Caco-2 (cell line): ENCODE data around the gene TMEM132E. TPM values are rescaled to one million over a fixed set of nuclear protein-coding genes. Genes with fewer than 3 reads are reported as not detected.

ENCODE experiments used
- BruUV-seq: library from RNA; stranded (reverse); fragments of 400-500 nt; replicated peaks from 2 replicates; lab custom pipeline; 2021; lab: Mats Ljungman, UMichigan
- CTCF ChIA-PET: fragments of 300-600 bp; sonication (Branson Sonifier 250); formaldehyde crosslinking; loops from one replicate; lab custom pipeline; 2022; ENCODE audit warnings: antibody characterized with exemption; lab: Charles Lee
- POLR2A ChIA-PET: fragments of 300-600 bp; sonication (Branson Sonifier 250); formaldehyde crosslinking; loops from one replicate; lab custom pipeline; 2022; ENCODE audit warnings: antibody characterized with exemption; lab: Charles Lee
- DNase-seq, 2 experiments: peaks; one replicate each; pipeline versions ENCODE4 v3.0.0 to v3.0.0-alpha.2; 2020 to 2022
- H3K27me3 ChIP-seq: replicated peaks from 2 replicates; pipeline ENCODE4 v1.6.0; 2011; ENCODE audit warnings: low read length; ENCODE audit not compliant: control insufficient read depth, insufficient read depth
- H3K36me3 ChIP-seq: 2 replicates; pipeline ENCODE4 v1.5.1; 2011; ENCODE audit warnings: low read length; ENCODE audit not compliant: control insufficient read depth, insufficient read depth
- H3K4me1 ChIP-seq: fragments of 250-450 bp; sonication (Bioruptor Pico); 2 replicates; pipeline ENCODE4 v1.5.1; 2020; ENCODE audit warnings: mild to moderate bottlenecking
- H3K4me3 ChIP-seq: 2 replicates; pipeline ENCODE4 v1.5.1; 2011; ENCODE audit warnings: low read depth, mild to moderate bottlenecking, control low read depth, low read length
- H3K9me3 ChIP-seq: fragments of 250-450 bp; sonication (Bioruptor Pico); 2 replicates; pipeline ENCODE4 v1.5.1; 2020; ENCODE audit warnings: mild to moderate bottlenecking, moderate library complexity
- H3K27ac Mint-ChIP-seq: one replicate; pipeline ENCODE4 v1.8.0; 2022; ENCODE audit warnings: mixed read lengths; ENCODE audit not compliant: unreplicated experiment
- H3K27me3 Mint-ChIP-seq: one replicate; pipeline ENCODE4 v1.8.0; 2022; ENCODE audit warnings: mixed read lengths; ENCODE audit not compliant: insufficient read depth, unreplicated experiment
- H3K36me3 Mint-ChIP-seq: one replicate; pipeline ENCODE4 v1.8.0; 2022; ENCODE audit warnings: mild to moderate bottlenecking, mixed read lengths; ENCODE audit not compliant: insufficient read depth, unreplicated experiment
- H3K4me1 Mint-ChIP-seq: one replicate; pipeline ENCODE4 v1.8.0; 2022; ENCODE audit warnings: low read depth, mixed read lengths; ENCODE audit not compliant: unreplicated experiment
- H3K4me3 Mint-ChIP-seq: one replicate; pipeline ENCODE4 v1.8.0; 2022; ENCODE audit warnings: mild to moderate bottlenecking, moderate library complexity, mixed read lengths; ENCODE audit not compliant: unreplicated experiment
- H3K9me3 Mint-ChIP-seq: one replicate; pipeline ENCODE4 v1.8.0; 2022; ENCODE audit warnings: mixed read lengths; ENCODE audit not compliant: unreplicated experiment
- CTCF ChIP-seq, 2 experiments: fragments of 200-600 bp in 1 of 2; IDR thresholded peaks; 1 replicate in 1 of 2; 2 replicates in 1 of 2; pipeline versions ENCODE4 v1.5.1 to v1.8.0; 2011 to 2022; ENCODE audit warnings: antibody characterized with exemption in 1 of 2, control low read depth in 1 of 2, inconsistent platforms in 1 of 2, low read depth in 1 of 2, low read length in 1 of 2, mild to moderate bottlenecking in 1 of 2, moderate library complexity in 1 of 2; ENCODE audit not compliant: insufficient read depth in 1 of 2, severe bottlenecking in 1 of 2, unreplicated experiment in 1 of 2
- intact Hi-C: fragments of 100-400 bp; cut with micrococcal nuclease; formaldehyde crosslinking; loops from one replicate; pipeline ENCODE4 v1.10.0; 2022; ENCODE audit not compliant: unreplicated experiment
- total RNA-seq: library from RNA; stranded (reverse); gene quantifications from 2 replicates; pipeline ENCODE4 v1.2.3, GENCODE V29; 2022

The TMEM132E gene
- total RNA-seq, 1 experiment from 2014 or later = 0.07 TPM

DNA sequence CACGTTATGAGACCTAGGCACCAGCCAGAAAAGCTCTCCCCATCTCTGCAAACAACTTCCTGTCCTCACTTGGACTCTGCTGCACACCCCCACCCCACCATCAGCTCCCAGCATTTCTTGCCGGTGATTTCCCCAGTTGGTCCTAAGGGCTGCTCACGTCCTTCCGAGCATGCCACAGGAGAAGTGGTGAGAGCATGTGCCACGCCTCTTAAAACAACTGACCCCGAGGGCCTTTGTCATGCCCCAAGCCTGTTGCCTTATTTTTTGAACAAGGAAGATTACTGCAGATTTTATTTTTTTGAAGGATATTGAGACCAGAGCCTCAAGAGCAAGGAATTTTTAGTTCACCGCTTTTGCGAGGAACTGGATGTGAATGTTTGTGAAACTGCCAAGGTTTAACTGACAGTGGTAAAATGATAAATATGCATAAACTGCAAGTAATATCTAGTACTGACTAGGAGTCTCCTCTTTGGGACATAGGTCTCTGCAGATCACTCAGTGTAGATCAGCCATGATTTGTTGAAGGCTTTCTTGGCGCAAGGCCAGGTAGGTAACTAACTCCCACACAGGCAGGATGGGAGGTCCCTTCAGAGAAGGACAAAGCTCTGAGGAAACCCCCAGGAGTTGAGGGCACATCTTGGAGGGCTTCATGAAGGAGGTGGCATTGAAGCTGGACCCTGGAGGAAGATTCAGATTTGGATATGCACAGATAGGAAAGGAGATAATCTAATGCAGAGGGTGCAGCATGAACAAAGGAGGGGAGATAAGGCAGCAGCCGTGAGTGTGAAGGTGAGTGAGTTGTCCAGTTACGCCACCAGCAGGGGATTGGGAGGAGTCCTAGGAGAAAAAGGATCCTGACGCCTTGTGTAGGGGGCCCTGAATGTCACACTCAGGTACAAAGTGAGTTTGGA is 44.7 kb downstream of the TMEM132E start:
- Mint-ChIP-seq H3K4me3 (no peak overlapping the region), H3K27me3 (peaks cover 17% of the 10 kb centered on the region), H3K36me3 (no peaks in the 10 kb centered on the region), H3K9me3 (no peaks in the 10 kb centered on the region), H3K27ac (no peak overlapping the region), H3K4me1 (peaks cover 12% of the 10 kb centered on the region)
- DNase-seq = peak in 1 of 2 experiments; percentile 14
- H3K27me3 ChIP-seq = no peaks in the 10 kb centered on the region
- no peaks in the 10 kb centered on the region for H3K36me3 ChIP-seq
- no peaks in the 10 kb centered on the region for H3K9me3 ChIP-seq
- ChIA-PET POLR2A (no interaction called here), CTCF (no interaction called here)
- peaks cover 5% of the 10 kb centered on the region; the same call in 1 of the 2 replicates for H3K4me1 ChIP-seq
- no TSS peak for BruUV-seq
- intact Hi-C loops = no loop called here
- H3K4me3 ChIP-seq = no peak overlapping the region
- TF ChIP-seq CTCF (IDR thresholded peaks at IDR 0.05; ENCODE audit: insufficient read depth in 1 of 2, low read depth in 1 of 2, low read length in 1 of 2, severe bottlenecking in 1 of 2, unreplicated experiment in 1 of 2) = no peak

DNA sequence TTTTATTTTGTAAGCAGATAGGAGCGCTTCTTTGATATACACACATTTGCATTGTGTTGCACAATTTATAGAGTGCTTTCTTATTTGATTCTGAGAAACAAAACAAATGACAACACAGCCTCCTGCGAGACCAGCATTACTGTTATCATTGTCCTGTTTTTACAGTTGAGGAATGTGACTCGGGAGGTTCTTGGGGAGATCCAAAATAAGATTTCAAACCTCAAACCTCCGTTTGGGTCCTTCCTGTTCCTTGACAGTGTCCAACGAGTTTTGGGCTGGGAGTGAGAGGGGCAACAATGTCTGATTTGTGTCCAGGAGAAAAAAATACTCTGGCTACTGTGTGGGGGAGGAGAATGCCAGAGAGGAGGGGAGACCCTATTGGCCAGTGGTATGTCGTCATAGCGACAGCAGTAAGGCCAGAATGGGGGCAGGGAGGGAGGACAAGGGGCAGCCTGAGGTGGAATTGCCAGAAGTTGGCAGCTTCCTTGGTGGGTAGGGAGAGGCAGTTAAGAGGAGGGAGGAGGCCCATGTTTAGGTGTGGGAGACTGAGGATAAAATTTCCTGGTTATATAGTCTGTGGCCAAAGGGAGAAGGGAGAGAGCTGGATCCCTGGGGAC is 45.5 kb downstream of the TMEM132E start:
- POLR2A ChIA-PET = no interaction called here
- no peak for DNase-seq
- Histone ChIP-seq H3K4me1 (peaks cover 5% of the 10 kb centered on the region; the same call in 1 of the 2 replicates), H3K27me3 (no peaks in the 10 kb centered on the region; the same call in 1 of the 2 replicates), H3K36me3 (no peaks in the 10 kb centered on the region), H3K4me3 (no peak overlapping the region), H3K9me3 (no peaks in the 10 kb centered on the region)
- Mint-ChIP-seq H3K4me3 (no peak overlapping the region), H3K36me3 (no peaks in the 10 kb centered on the region), H3K27me3 (peaks cover 19% of the 10 kb centered on the region), H3K9me3 (no peaks in the 10 kb centered on the region), H3K27ac (no peak overlapping the region), H3K4me1 (peaks cover 12% of the 10 kb centered on the region)
- TF ChIP-seq CTCF (IDR thresholded peaks at IDR 0.05; ENCODE audit: insufficient read depth in 1 of 2, low read depth in 1 of 2, low read length in 1 of 2, severe bottlenecking in 1 of 2, unreplicated experiment in 1 of 2) = no peak
- CTCF ChIA-PET = no interaction called here
- no TSS peak for BruUV-seq
- intact Hi-C loops = no loop called here

GRCh38 chr17:34626121-34626681 is 46.8 kb downstream of the TMEM132E start:
- H3K36me3 ChIP-seq = no peaks in the 10 kb centered on the region
- Mint-ChIP-seq H3K9me3 (no peaks in the 10 kb centered on the region), H3K4me1 (peaks cover 12% of the 10 kb centered on the region), H3K36me3 (no peaks in the 10 kb centered on the region), H3K27me3 (peaks cover 15% of the 10 kb centered on the region), H3K4me3 (no peak overlapping the region), H3K27ac (no peak overlapping the region)
- intact Hi-C loops = no loop called here
- H3K9me3 ChIP-seq = no peaks in the 10 kb centered on the region
- DNase-seq = no peak
- peaks cover 5% of the 10 kb centered on the region; the same call in 1 of the 2 replicates for H3K4me1 ChIP-seq
- ChIA-PET CTCF (interaction anchor here (0.8 kb wide), 1 partner anchor 84 kb away, joined by 3 read pairs; no protein-coding TSS in a partner anchor), POLR2A (no interaction called here)
- H3K27me3 ChIP-seq = no peaks in the 10 kb centered on the region; the same call in 1 of the 2 replicates
- H3K4me3 ChIP-seq = no peak overlapping the region
- no TSS peak for BruUV-seq
- no peak for TF ChIP-seq CTCF (IDR thresholded peaks at IDR 0.05; ENCODE audit: insufficient read depth in 1 of 2, low read depth in 1 of 2, low read length in 1 of 2, severe bottlenecking in 1 of 2, unreplicated experiment in 1 of 2)
